Measurements from ENCODE around the gene ZNF813. TPM values are rescaled to one million over a fixed set of nuclear protein-coding genes. Genes with fewer than 3 reads are reported as not detected.
"Not testable (repeated sequence)": the region's sequence is repeated elsewhere in the genome, so short reads cannot be mapped to it uniquely, and the experiment has no call there.

The ZNF813 gene
- total RNA-seq, 1 donor from 2014 or later = 3.1 TPM

- Histone ChIP-seq H3K4me1 (ENCODE audit: control insufficient read depth in 3 of 3, insufficient read depth in 3 of 3, low read length in 3 of 3) (peaks cover 0 to 2% (median 0%) of the 10 kb centered on the region in 3 donors), H3K36me3 (ENCODE audit: control insufficient read depth in 3 of 3, insufficient read depth in 3 of 3, low read length in 3 of 3) (no peaks in the 10 kb centered on the region), H3K27me3 (ENCODE audit: control insufficient read depth in 3 of 3, insufficient read depth in 3 of 3, low read length in 3 of 3) (peaks cover 0 to 7% (median 4%) of the 10 kb centered on the region in 3 donors), H3K4me3 (ENCODE audit: low read length in 3 of 3) (no peak overlapping the region), H3K9me3 (ENCODE audit: control insufficient read depth in 3 of 3, low read length in 3 of 3) (no peaks in the 10 kb centered on the region), H3K27ac (ENCODE audit: low read depth, low read length) (no peak overlapping the region), H3K9ac (ENCODE audit: low read depth in 1 of 3, low read length in 3 of 3) (no peak overlapping the region)
Observed at GRCh38 chr19:53506728-53507127, 39.2 kb downstream of the ZNF813 start.

- no peak overlapping the region for H3K9ac ChIP-seq (ENCODE audit: low read depth in 1 of 3, low read length in 3 of 3)
- H3K27me3 ChIP-seq (ENCODE audit: control insufficient read depth in 3 of 3, insufficient read depth in 3 of 3, low read length in 3 of 3) = peaks cover 0 to 7% (median 4%) of the 10 kb centered on the region in 3 donors
- H3K4me3 ChIP-seq (ENCODE audit: low read length in 3 of 3) = no peak overlapping the region
- H3K36me3 ChIP-seq (ENCODE audit: control insufficient read depth in 3 of 3, insufficient read depth in 3 of 3, low read length in 3 of 3) = no peaks in the 10 kb centered on the region
- H3K4me1 ChIP-seq (ENCODE audit: control insufficient read depth in 3 of 3, insufficient read depth in 3 of 3, low read length in 3 of 3) = peaks cover 0 to 2% (median 0%) of the 10 kb centered on the region in 3 donors
- H3K9me3 ChIP-seq (ENCODE audit: control insufficient read depth in 3 of 3, low read length in 3 of 3) = no peaks in the 10 kb centered on the region
- H3K27ac ChIP-seq (ENCODE audit: low read depth, low read length) = no peak overlapping the region
Observed at GRCh38 chr19:53507523-53508442, 40.2 kb downstream of the ZNF813 start.

GRCh38 chr19:53509443-53509842 is 41.9 kb downstream of the ZNF813 start:
- H3K36me3 ChIP-seq (ENCODE audit: control insufficient read depth in 3 of 3, insufficient read depth in 3 of 3, low read length in 3 of 3) = no peaks in the 10 kb centered on the region
- peaks cover 0 to 7% (median 4%) of the 10 kb centered on the region in 3 donors for H3K27me3 ChIP-seq (ENCODE audit: control insufficient read depth in 3 of 3, insufficient read depth in 3 of 3, low read length in 3 of 3)
- H3K4me1 ChIP-seq (ENCODE audit: control insufficient read depth in 3 of 3, insufficient read depth in 3 of 3, low read length in 3 of 3) = peaks cover 0 to under 1% (median 0%) of the 10 kb centered on the region in 3 donors
- H3K4me3 ChIP-seq (ENCODE audit: low read length in 3 of 3) = no peak overlapping the region
- no peaks in the 10 kb centered on the region for H3K9me3 ChIP-seq (ENCODE audit: control insufficient read depth in 3 of 3, low read length in 3 of 3)
- no peak overlapping the region for H3K27ac ChIP-seq (ENCODE audit: low read depth, low read length)
- no peak overlapping the region for H3K9ac ChIP-seq (ENCODE audit: low read depth in 1 of 3, low read length in 3 of 3)

GRCh38 chr19:53509845-53510244 is 42.3 kb downstream of the ZNF813 start:
- Histone ChIP-seq H3K4me1 (ENCODE audit: control insufficient read depth in 3 of 3, insufficient read depth in 3 of 3, low read length in 3 of 3) (no peaks in the 10 kb centered on the region), H3K4me3 (ENCODE audit: low read length in 3 of 3) (no peak overlapping the region), H3K27ac (ENCODE audit: low read depth, low read length) (no peak overlapping the region), H3K27me3 (ENCODE audit: control insufficient read depth in 3 of 3, insufficient read depth in 3 of 3, low read length in 3 of 3) (peaks cover 0 to 7% (median 4%) of the 10 kb centered on the region in 3 donors), H3K9me3 (ENCODE audit: control insufficient read depth in 3 of 3, low read length in 3 of 3) (no peaks in the 10 kb centered on the region), H3K36me3 (ENCODE audit: control insufficient read depth in 3 of 3, insufficient read depth in 3 of 3, low read length in 3 of 3) (no peaks in the 10 kb centered on the region), H3K9ac (ENCODE audit: low read depth in 1 of 3, low read length in 3 of 3) (no peak overlapping the region)

- peaks cover 0 to 7% (median 4%) of the 10 kb centered on the region in 3 donors for H3K27me3 ChIP-seq (ENCODE audit: control insufficient read depth in 3 of 3, insufficient read depth in 3 of 3, low read length in 3 of 3)
- H3K4me1 ChIP-seq (ENCODE audit: control insufficient read depth in 3 of 3, insufficient read depth in 3 of 3, low read length in 3 of 3) = no peaks in the 10 kb centered on the region
- no peak overlapping the region for H3K4me3 ChIP-seq (ENCODE audit: low read length in 3 of 3)
- no peak overlapping the region for H3K9ac ChIP-seq (ENCODE audit: low read depth in 1 of 3, low read length in 3 of 3)
- no peaks in the 10 kb centered on the region for H3K36me3 ChIP-seq (ENCODE audit: control insufficient read depth in 3 of 3, insufficient read depth in 3 of 3, low read length in 3 of 3)
- H3K9me3 ChIP-seq (ENCODE audit: control insufficient read depth in 3 of 3, low read length in 3 of 3) = no peaks in the 10 kb centered on the region
- no peak overlapping the region for H3K27ac ChIP-seq (ENCODE audit: low read depth, low read length)
Observed at GRCh38 chr19:53511357-53511756, 43.8 kb downstream of the ZNF813 start.

- no peak overlapping the region for H3K27ac ChIP-seq (ENCODE audit: low read depth, low read length)
- H3K4me1 ChIP-seq (ENCODE audit: control insufficient read depth in 3 of 3, insufficient read depth in 3 of 3, low read length in 3 of 3) = no peaks in the 10 kb centered on the region
Observed at GRCh38 chr19:53511933-53512374, 44.4 kb downstream of the ZNF813 start.

GRCh38 chr19:53515047-53515446 is 47.5 kb downstream of the ZNF813 start:
- not testable (repeated sequence) for H3K9me3 ChIP-seq (ENCODE audit: control insufficient read depth in 3 of 3, low read length in 3 of 3); H3K9ac ChIP-seq (ENCODE audit: low read depth in 1 of 3, low read length in 3 of 3); H3K4me1 ChIP-seq (ENCODE audit: control insufficient read depth in 3 of 3, insufficient read depth in 3 of 3, low read length in 3 of 3); H3K27ac ChIP-seq (ENCODE audit: low read depth, low read length); H3K36me3 ChIP-seq (ENCODE audit: control insufficient read depth in 3 of 3, insufficient read depth in 3 of 3, low read length in 3 of 3); H3K27me3 ChIP-seq (ENCODE audit: control insufficient read depth in 3 of 3, insufficient read depth in 3 of 3, low read length in 3 of 3); H3K4me3 ChIP-seq (ENCODE audit: low read length in 3 of 3)

More at GRCh38 chr19:53511933-53512374, 44.4 kb downstream of the ZNF813 start:
- H3K27me3 ChIP-seq (ENCODE audit: control insufficient read depth in 3 of 3, insufficient read depth in 3 of 3, low read length in 3 of 3) = peaks cover 0 to 4% (median 2%) of the 10 kb centered on the region in 3 donors
- no peak overlapping the region for H3K4me3 ChIP-seq (ENCODE audit: low read length in 3 of 3)
- H3K9me3 ChIP-seq (ENCODE audit: control insufficient read depth in 3 of 3, low read length in 3 of 3) = no peaks in the 10 kb centered on the region
- H3K36me3 ChIP-seq (ENCODE audit: control insufficient read depth in 3 of 3, insufficient read depth in 3 of 3, low read length in 3 of 3) = no peaks in the 10 kb centered on the region
- no peak overlapping the region for H3K9ac ChIP-seq (ENCODE audit: low read depth in 1 of 3, low read length in 3 of 3)

GRCh38 chr19:53517114-53517741 is 49.7 kb downstream of the ZNF813 start:
- no peak overlapping the region for H3K27ac ChIP-seq (ENCODE audit: low read depth, low read length)
- H3K36me3 ChIP-seq (ENCODE audit: control insufficient read depth in 3 of 3, insufficient read depth in 3 of 3, low read length in 3 of 3) = no peaks in the 10 kb centered on the region
- H3K27me3 ChIP-seq (ENCODE audit: control insufficient read depth in 3 of 3, insufficient read depth in 3 of 3, low read length in 3 of 3) = no peaks in the 10 kb centered on the region
- H3K9me3 ChIP-seq (ENCODE audit: control insufficient read depth in 3 of 3, low read length in 3 of 3) = peaks cover 2 to 12% (median 4%) of the 10 kb centered on the region in 3 donors
- peaks cover 8 to 17% (median 13%) of the 10 kb centered on the region in 3 donors for H3K4me1 ChIP-seq (ENCODE audit: control insufficient read depth in 3 of 3, insufficient read depth in 3 of 3, low read length in 3 of 3)
- H3K9ac ChIP-seq (ENCODE audit: low read depth in 1 of 3, low read length in 3 of 3) = no peak overlapping the region
- no peak overlapping the region for H3K4me3 ChIP-seq (ENCODE audit: low read length in 3 of 3)

- Histone ChIP-seq H3K9ac (ENCODE audit: low read depth in 1 of 3, low read length in 3 of 3) (no peak overlapping the region), H3K36me3 (ENCODE audit: control insufficient read depth in 3 of 3, insufficient read depth in 3 of 3, low read length in 3 of 3) (no peaks in the 10 kb centered on the region), H3K9me3 (ENCODE audit: control insufficient read depth in 3 of 3, low read length in 3 of 3) (peaks cover 2 to 12% (median 4%) of the 10 kb centered on the region in 3 donors), H3K4me3 (ENCODE audit: low read length in 3 of 3) (no peak overlapping the region), H3K27me3 (ENCODE audit: control insufficient read depth in 3 of 3, insufficient read depth in 3 of 3, low read length in 3 of 3) (no peaks in the 10 kb centered on the region), H3K27ac (ENCODE audit: low read depth, low read length) (no peak overlapping the region), H3K4me1 (ENCODE audit: control insufficient read depth in 3 of 3, insufficient read depth in 3 of 3, low read length in 3 of 3) (peaks cover 8 to 17% (median 13%) of the 10 kb centered on the region in 3 donors)
Observed at GRCh38 chr19:53518121-53518520, 50.6 kb downstream of the ZNF813 start.

GRCh38 chr19:53518716-53519115 is 51.2 kb downstream of the ZNF813 start:
- no peak overlapping the region for H3K4me3 ChIP-seq (ENCODE audit: low read length in 3 of 3)
- peak overlapping the region; percentile 90 for H3K27ac ChIP-seq (ENCODE audit: low read depth, low read length)
- no peak overlapping the region for H3K9ac ChIP-seq (ENCODE audit: low read depth in 1 of 3, low read length in 3 of 3)
- peaks cover 8 to 17% (median 13%) of the 10 kb centered on the region in 3 donors for H3K4me1 ChIP-seq (ENCODE audit: control insufficient read depth in 3 of 3, insufficient read depth in 3 of 3, low read length in 3 of 3)
- H3K27me3 ChIP-seq (ENCODE audit: control insufficient read depth in 3 of 3, insufficient read depth in 3 of 3, low read length in 3 of 3) = no peaks in the 10 kb centered on the region
- peaks cover 2 to 12% (median 4%) of the 10 kb centered on the region in 3 donors for H3K9me3 ChIP-seq (ENCODE audit: control insufficient read depth in 3 of 3, low read length in 3 of 3)
- H3K36me3 ChIP-seq (ENCODE audit: control insufficient read depth in 3 of 3, insufficient read depth in 3 of 3, low read length in 3 of 3) = no peaks in the 10 kb centered on the region

Measured in skeletal muscle tissue (tissue), 4 donors.